ENCODE data around the gene KIF21A.
A peak's percentile ranks its signal among the peaks of the same experiment; 100 is the strongest.

The KIF21A gene

GRCh38 chr12:39359645-39360044 lies 83.3 kb downstream of the KIF21A start:
- H3K27me3 ChIP-seq (replicated peaks; ENCODE audit: control insufficient read depth, insufficient read depth, low read length), result no peaks in the 10 kb centered on the region
- H3K4me1 ChIP-seq (ENCODE audit: control insufficient read depth, insufficient read depth, low read length), result no peaks in the 10 kb centered on the region
- H3K9ac ChIP-seq (ENCODE audit: low read length), result no peak overlapping the region
- no peak for DNase-seq (ENCODE audit: low read depth)
- H3K36me3 ChIP-seq (ENCODE audit: control insufficient read depth, insufficient read depth, low read length, severe bottlenecking), result peaks cover 20% of the 10 kb centered on the region
- H3K9me3 ChIP-seq (ENCODE audit: control insufficient read depth, low read length), result no peaks in the 10 kb centered on the region
- H3K4me3 ChIP-seq (ENCODE audit: low read length), result no peak overlapping the region

DNA sequence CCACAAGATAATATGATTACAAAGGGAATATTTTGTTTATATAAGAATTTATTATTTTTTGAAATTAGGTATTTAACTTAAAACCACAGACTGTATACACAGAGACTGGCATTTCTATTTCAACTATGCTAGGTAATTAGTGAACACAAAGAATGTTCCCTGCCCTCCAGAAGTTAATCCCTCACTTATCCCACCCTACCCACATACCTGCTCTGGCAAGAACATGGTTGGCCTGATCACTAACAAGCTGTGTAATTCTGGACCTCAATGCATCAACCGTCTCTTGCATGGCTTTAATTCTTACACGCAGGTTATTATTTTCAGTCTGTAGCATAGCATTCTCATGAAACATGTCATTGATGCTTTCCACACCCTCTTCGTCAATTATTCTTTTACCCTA lies 85.9 kb downstream of the KIF21A start:
- H3K4me3 ChIP-seq (ENCODE audit: low read length), result no peak overlapping the region
- no peak overlapping the region for H3K9ac ChIP-seq (ENCODE audit: low read length)
- no peak for DNase-seq (ENCODE audit: low read depth)
- no peaks in the 10 kb centered on the region for H3K27me3 ChIP-seq (replicated peaks; ENCODE audit: control insufficient read depth, insufficient read depth, low read length)
- H3K4me1 ChIP-seq (ENCODE audit: control insufficient read depth, insufficient read depth, low read length), result no peaks in the 10 kb centered on the region
- peaks cover 18% of the 10 kb centered on the region for H3K36me3 ChIP-seq (ENCODE audit: control insufficient read depth, insufficient read depth, low read length, severe bottlenecking)
- H3K9me3 ChIP-seq (ENCODE audit: control insufficient read depth, low read length), result no peaks in the 10 kb centered on the region

GRCh38 chr12:39355841-39356240 lies 87.1 kb downstream of the KIF21A start:
- Histone ChIP-seq H3K4me1 (ENCODE audit: control insufficient read depth, insufficient read depth, low read length) (no peaks in the 10 kb centered on the region), H3K9me3 (ENCODE audit: control insufficient read depth, low read length) (no peaks in the 10 kb centered on the region), H3K36me3 (ENCODE audit: control insufficient read depth, insufficient read depth, low read length, severe bottlenecking) (peaks cover 15% of the 10 kb centered on the region), H3K27me3 (replicated peaks; ENCODE audit: control insufficient read depth, insufficient read depth, low read length) (no peaks in the 10 kb centered on the region), H3K4me3 (ENCODE audit: low read length) (no peak overlapping the region), H3K9ac (ENCODE audit: low read length) (no peak overlapping the region)
- DNase-seq (ENCODE audit: low read depth), result no peak

- no peak for DNase-seq (ENCODE audit: low read depth)
- Histone ChIP-seq H3K4me3 (ENCODE audit: low read length) (no peak overlapping the region), H3K9me3 (ENCODE audit: control insufficient read depth, low read length) (no peaks in the 10 kb centered on the region), H3K4me1 (ENCODE audit: control insufficient read depth, insufficient read depth, low read length) (no peaks in the 10 kb centered on the region), H3K36me3 (ENCODE audit: control insufficient read depth, insufficient read depth, low read length, severe bottlenecking) (peaks cover 17% of the 10 kb centered on the region), H3K27me3 (replicated peaks; ENCODE audit: control insufficient read depth, insufficient read depth, low read length) (no peaks in the 10 kb centered on the region), H3K9ac (ENCODE audit: low read length) (no peak overlapping the region)
Measured at GRCh38 chr12:39354955-39355354, 88.0 kb downstream of the KIF21A start.

GRCh38 chr12:39352471-39353017 lies 90.4 kb downstream of the KIF21A start:
- peaks cover 12% of the 10 kb centered on the region for H3K36me3 ChIP-seq (ENCODE audit: control insufficient read depth, insufficient read depth, low read length, severe bottlenecking)

GRCh38 chr12:39351153-39351552 lies 91.8 kb downstream of the KIF21A start:
- Histone ChIP-seq H3K4me3 (ENCODE audit: low read length) (no peak overlapping the region), H3K4me1 (ENCODE audit: control insufficient read depth, insufficient read depth, low read length) (no peaks in the 10 kb centered on the region), H3K9me3 (ENCODE audit: control insufficient read depth, low read length) (no peaks in the 10 kb centered on the region), H3K9ac (ENCODE audit: low read length) (no peak overlapping the region), H3K36me3 (ENCODE audit: control insufficient read depth, insufficient read depth, low read length, severe bottlenecking) (peaks cover 4% of the 10 kb centered on the region), H3K27me3 (replicated peaks; ENCODE audit: control insufficient read depth, insufficient read depth, low read length) (no peaks in the 10 kb centered on the region)
- DNase-seq (ENCODE audit: low read depth), result no peak

More at GRCh38 chr12:39352471-39353017, 90.4 kb downstream of the KIF21A start:
- H3K27me3 ChIP-seq (replicated peaks; ENCODE audit: control insufficient read depth, insufficient read depth, low read length), result no peaks in the 10 kb centered on the region
- H3K4me1 ChIP-seq (ENCODE audit: control insufficient read depth, insufficient read depth, low read length), result no peaks in the 10 kb centered on the region
- no peak for DNase-seq (ENCODE audit: low read depth)
- H3K9ac ChIP-seq (ENCODE audit: low read length), result no peak overlapping the region
- no peak overlapping the region for H3K4me3 ChIP-seq (ENCODE audit: low read length)
- H3K9me3 ChIP-seq (ENCODE audit: control insufficient read depth, low read length), result no peaks in the 10 kb centered on the region

DNA sequence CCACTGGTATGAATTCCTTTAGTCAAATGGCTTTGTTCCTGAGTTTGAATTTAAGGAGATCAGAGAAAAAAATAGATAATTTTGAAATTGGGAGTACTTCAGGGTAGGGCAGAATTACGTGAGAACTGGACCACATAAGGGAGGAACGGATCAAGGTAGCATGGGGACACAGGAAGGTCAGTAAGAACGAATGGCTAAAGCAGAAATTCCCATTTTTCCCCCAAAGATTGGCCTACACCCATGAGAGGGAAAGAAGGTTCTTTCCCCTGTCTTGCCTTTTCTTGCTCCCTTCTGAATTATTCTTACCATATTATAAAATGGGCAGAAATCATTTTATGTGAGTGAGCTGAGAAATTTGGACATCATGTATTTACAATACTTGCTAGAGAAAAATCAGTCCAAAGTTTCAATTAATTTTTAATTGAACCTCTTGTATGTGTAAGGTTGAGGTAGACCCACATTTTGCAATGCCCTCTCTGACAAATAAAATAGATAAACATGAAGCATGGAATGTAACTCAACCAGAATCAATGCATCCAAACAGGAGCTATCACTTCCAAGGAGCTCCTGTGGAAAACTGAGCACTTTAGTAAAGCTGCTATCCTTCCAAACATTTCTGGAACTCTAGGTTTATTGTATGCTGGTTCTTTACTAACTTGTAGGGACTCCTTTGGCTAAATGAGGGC lies 93.8 kb downstream of the KIF21A start:
- H3K9me3 ChIP-seq (ENCODE audit: control insufficient read depth, low read length), result no peaks in the 10 kb centered on the region
- H3K9ac ChIP-seq (ENCODE audit: low read length), result no peak overlapping the region
- no peaks in the 10 kb centered on the region for H3K4me1 ChIP-seq (ENCODE audit: control insufficient read depth, insufficient read depth, low read length)
- H3K4me3 ChIP-seq (ENCODE audit: low read length), result no peak overlapping the region
- no peaks in the 10 kb centered on the region for H3K27me3 ChIP-seq (replicated peaks; ENCODE audit: control insufficient read depth, insufficient read depth, low read length)
- no peak for DNase-seq (ENCODE audit: low read depth)
- H3K36me3 ChIP-seq (ENCODE audit: control insufficient read depth, insufficient read depth, low read length, severe bottlenecking), result peaks cover 3% of the 10 kb centered on the region

- no peak for DNase-seq (ENCODE audit: low read depth)
- peaks cover 3% of the 10 kb centered on the region for H3K36me3 ChIP-seq (ENCODE audit: control insufficient read depth, insufficient read depth, low read length, severe bottlenecking)
- H3K27me3 ChIP-seq (replicated peaks; ENCODE audit: control insufficient read depth, insufficient read depth, low read length), result no peaks in the 10 kb centered on the region
- H3K9ac ChIP-seq (ENCODE audit: low read length), result no peak overlapping the region
- no peaks in the 10 kb centered on the region for H3K9me3 ChIP-seq (ENCODE audit: control insufficient read depth, low read length)
- no peaks in the 10 kb centered on the region for H3K4me1 ChIP-seq (ENCODE audit: control insufficient read depth, insufficient read depth, low read length)
- H3K4me3 ChIP-seq (ENCODE audit: low read length), result no peak overlapping the region
Measured at GRCh38 chr12:39348523-39348922, 94.4 kb downstream of the KIF21A start.

DNA sequence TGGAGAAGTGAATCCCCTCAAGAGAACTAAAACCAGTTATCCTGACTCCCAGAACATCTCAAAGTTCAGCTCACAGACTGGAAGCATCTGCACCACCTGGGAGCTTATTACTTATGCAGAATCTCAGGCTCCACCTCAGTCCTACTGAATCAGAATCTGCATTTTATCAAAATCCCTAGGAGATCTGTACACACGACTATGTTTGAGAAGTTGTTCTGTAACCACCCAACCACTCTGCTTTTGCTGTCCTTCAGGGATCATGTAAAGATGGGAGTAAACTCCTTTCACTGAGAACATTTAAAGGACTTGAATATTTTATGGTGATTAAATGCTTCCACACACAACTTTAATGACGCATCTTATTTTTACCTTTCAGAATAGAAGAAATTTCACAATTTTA lies 98.0 kb downstream of the KIF21A start:
- Histone ChIP-seq H3K27me3 (replicated peaks; ENCODE audit: control insufficient read depth, insufficient read depth, low read length) (no peaks in the 10 kb centered on the region), H3K4me3 (ENCODE audit: low read length) (no peak overlapping the region), H3K9me3 (ENCODE audit: control insufficient read depth, low read length) (no peaks in the 10 kb centered on the region), H3K4me1 (ENCODE audit: control insufficient read depth, insufficient read depth, low read length) (peaks cover 11% of the 10 kb centered on the region), H3K9ac (ENCODE audit: low read length) (no peak overlapping the region), H3K36me3 (ENCODE audit: control insufficient read depth, insufficient read depth, low read length, severe bottlenecking) (no peaks in the 10 kb centered on the region)
- DNase-seq (ENCODE audit: low read depth), result no peak

DNA sequence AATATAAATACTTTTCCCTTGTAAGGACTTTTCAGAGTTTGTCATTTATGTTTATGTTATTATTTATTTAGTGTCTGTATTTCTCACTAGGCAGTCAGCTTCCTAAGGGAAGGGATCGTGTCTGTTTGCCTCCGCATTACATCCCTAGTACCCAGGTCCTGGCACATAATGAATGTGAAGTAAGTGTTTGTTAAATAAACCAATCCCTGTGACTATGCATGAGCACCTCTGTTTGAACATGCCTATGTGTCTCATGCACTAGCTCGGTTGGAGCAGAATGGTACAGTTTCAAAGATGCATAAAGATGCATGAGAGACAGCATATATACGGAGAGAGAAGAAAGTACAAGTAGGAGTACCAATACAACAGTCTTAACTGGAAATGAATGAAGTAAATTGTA lies 99.3 kb downstream of the KIF21A start:
- peaks cover 11% of the 10 kb centered on the region for H3K4me1 ChIP-seq (ENCODE audit: control insufficient read depth, insufficient read depth, low read length)
- H3K27me3 ChIP-seq (replicated peaks; ENCODE audit: control insufficient read depth, insufficient read depth, low read length), result no peaks in the 10 kb centered on the region
- H3K9ac ChIP-seq (ENCODE audit: low read length), result no peak overlapping the region
- H3K9me3 ChIP-seq (ENCODE audit: control insufficient read depth, low read length), result no peaks in the 10 kb centered on the region
- H3K4me3 ChIP-seq (ENCODE audit: low read length), result no peak overlapping the region
- no peaks in the 10 kb centered on the region for H3K36me3 ChIP-seq (ENCODE audit: control insufficient read depth, insufficient read depth, low read length, severe bottlenecking)
- DNase-seq (ENCODE audit: low read depth), result no peak

DNA sequence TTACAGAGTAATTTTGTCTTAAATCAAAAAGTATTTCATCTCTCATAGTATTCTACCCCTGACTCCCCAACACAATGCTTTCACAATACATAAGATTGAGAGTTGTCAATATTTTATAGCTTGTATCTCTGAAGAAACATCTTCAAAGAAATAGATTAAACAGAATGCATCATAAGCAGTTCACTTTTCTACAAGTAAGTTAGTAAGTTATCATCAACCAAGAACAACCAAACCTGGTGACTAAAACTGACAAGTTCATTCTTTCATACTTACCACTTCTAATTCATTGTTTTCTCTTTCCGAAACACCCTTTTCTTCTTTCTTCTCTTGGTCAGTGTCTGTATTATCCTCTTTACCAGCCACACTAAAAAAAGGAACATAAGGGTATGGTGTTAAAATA lies 101.2 kb downstream of the KIF21A start:
- H3K4me1 ChIP-seq (ENCODE audit: control insufficient read depth, insufficient read depth, low read length), result peaks cover 11% of the 10 kb centered on the region
- H3K9me3 ChIP-seq (ENCODE audit: control insufficient read depth, low read length), result no peaks in the 10 kb centered on the region
- no peak for DNase-seq (ENCODE audit: low read depth)
- no peaks in the 10 kb centered on the region for H3K36me3 ChIP-seq (ENCODE audit: control insufficient read depth, insufficient read depth, low read length, severe bottlenecking)
- no peak overlapping the region for H3K4me3 ChIP-seq (ENCODE audit: low read length)
- H3K9ac ChIP-seq (ENCODE audit: low read length), result no peak overlapping the region
- no peaks in the 10 kb centered on the region for H3K27me3 ChIP-seq (replicated peaks; ENCODE audit: control insufficient read depth, insufficient read depth, low read length)

DNA sequence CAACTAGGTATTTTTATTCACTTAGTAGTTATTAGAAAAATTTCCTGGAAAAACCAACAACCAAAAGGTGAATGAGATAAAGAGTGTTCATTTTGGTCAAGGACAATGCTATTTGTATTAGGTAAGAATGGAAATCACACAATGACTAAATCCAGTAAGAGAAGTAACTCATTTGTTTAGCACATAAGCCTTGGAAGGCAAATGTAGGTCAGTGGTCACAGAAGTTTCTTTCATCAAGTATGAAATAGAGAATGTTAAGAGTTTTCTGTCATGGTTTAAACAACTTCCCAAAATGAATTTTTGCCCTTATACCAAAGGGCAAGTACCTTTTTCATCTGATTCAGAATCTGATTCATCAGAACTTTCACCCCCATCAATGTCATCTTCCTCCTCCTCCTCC lies 101.7 kb downstream of the KIF21A start:
- Histone ChIP-seq H3K4me1 (ENCODE audit: control insufficient read depth, insufficient read depth, low read length) (peaks cover 11% of the 10 kb centered on the region), H3K4me3 (ENCODE audit: low read length) (no peak overlapping the region), H3K27me3 (replicated peaks; ENCODE audit: control insufficient read depth, insufficient read depth, low read length) (no peaks in the 10 kb centered on the region), H3K36me3 (ENCODE audit: control insufficient read depth, insufficient read depth, low read length, severe bottlenecking) (no peaks in the 10 kb centered on the region), H3K9me3 (ENCODE audit: control insufficient read depth, low read length) (no peaks in the 10 kb centered on the region), H3K9ac (ENCODE audit: low read length) (no peak overlapping the region)
- DNase-seq (ENCODE audit: low read depth), result peak; percentile 5
